ENCODE results near the gene GABBR2. TPM values are rescaled to one million over a fixed set of nuclear protein-coding genes. Genes with fewer than 3 reads are reported as not detected.

Gene GABBR2
- total and polyA plus RNA-seq, 2 of the 8 experiments (the other 6 are each of a cell fraction or from before 2014, with no cell fraction given), result 0.50 to 1.2 TPM

DNA sequence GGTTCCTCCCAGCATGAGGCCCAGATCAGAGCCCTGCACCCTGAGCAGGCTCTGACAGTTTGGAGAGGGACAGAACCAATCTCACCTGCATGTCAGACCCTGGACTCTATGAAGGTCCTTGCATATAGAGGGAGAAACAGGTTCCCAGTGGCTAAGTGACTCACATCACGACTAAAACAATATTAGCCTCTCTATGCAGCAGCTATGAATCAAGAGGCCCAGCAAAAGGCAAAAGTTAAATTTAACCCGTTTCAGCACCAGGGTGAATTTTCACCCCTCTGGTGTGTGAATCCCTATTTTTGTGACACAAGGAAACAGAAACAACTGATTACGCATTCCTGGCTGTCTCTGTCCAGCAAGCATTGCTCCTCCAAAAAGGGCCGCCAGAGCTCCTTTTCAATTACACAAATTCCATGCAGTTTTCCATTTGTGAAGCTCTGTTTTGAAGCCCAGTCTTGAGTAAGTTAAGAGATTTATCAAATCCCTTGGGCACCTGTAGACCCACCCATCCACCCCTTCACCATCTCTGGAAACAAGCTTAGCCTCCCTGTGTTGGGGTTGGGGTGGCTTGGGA, 136.6 kb downstream of the GABBR2 start:
- TF ChIP-seq EGR1 (IDR thresholded peaks at IDR 0.05; ENCODE audit: borderline replicate concordance, low read depth, low read length), result no peak
- no peak for TF ChIP-seq SUZ12 (IDR thresholded peaks at IDR 0.05; ENCODE audit: low read length)
- no peak for TF ChIP-seq CHD1 (IDR thresholded peaks at IDR 0.05; ENCODE audit: low read depth, low read length)
- TF ChIP-seq POU5F1 (IDR thresholded peaks at IDR 0.05; ENCODE audit: low read depth, low read length), result no peak
- H3K23me2 ChIP-seq (ENCODE audit: low read depth, low read length), result peaks cover 5% of the 10 kb centered on the region; the same call in 1 of the 2 replicates

More for the DNA sequence above, 136.6 kb downstream of the GABBR2 start:
- Histone ChIP-seq H3K27me3 (replicated peaks in 1 of 4; ENCODE audit: control insufficient read depth in 3 of 4, extremely low read depth in 1 of 4, insufficient read depth in 3 of 4, low read length in 3 of 4) (no peaks in the 10 kb centered on the region), H3K79me1 (ENCODE audit: low read depth, low read length) (no peaks in the 10 kb centered on the region), H3K9ac (replicated peaks in 1 of 4; ENCODE audit: extremely low read depth in 1 of 4, low read depth in 3 of 4, low read length in 3 of 4) (no peak overlapping the region), H3K18ac (ENCODE audit: extremely low read depth, low read length) (no peak overlapping the region), H4K8ac (ENCODE audit: extremely low read depth, insufficient read depth, low read length) (peak overlapping the region; percentile 66; the same call in 1 of the 2 replicates), H4K5ac (ENCODE audit: insufficient read length, low read depth, low read length) (no peak overlapping the region), H3K23ac (ENCODE audit: insufficient read length) (no peak overlapping the region), H2BK120ac (replicated peaks; ENCODE audit: low read depth, low read length) (no peak overlapping the region), H3K56ac (replicated peaks; ENCODE audit: insufficient read length, low read depth, low read length) (no peak overlapping the region), H3K4ac (replicated peaks; ENCODE audit: insufficient read length, low read depth, low read length) (no peak overlapping the region), H2BK20ac (ENCODE audit: low read length) (no peak overlapping the region), H3K4me2 (ENCODE audit: insufficient read depth in 1 of 2, low read depth in 2 of 2, low read length in 2 of 2) (no peak overlapping the region), H2BK15ac (ENCODE audit: low read length) (no peak overlapping the region), H3K36me3 (ENCODE audit: control insufficient read depth in 2 of 4, insufficient read depth in 4 of 4, low read length in 3 of 4) (no peaks in the 10 kb centered on the region), H2BK12ac (ENCODE audit: low read depth, low read length) (no peak overlapping the region), H2BK5ac (ENCODE audit: low read depth, low read length) (no peak overlapping the region), H3K79me2 (ENCODE audit: control insufficient read depth in 1 of 2, insufficient read depth in 2 of 2, low read length in 2 of 2) (no peaks in the 10 kb centered on the region), H3K14ac (ENCODE audit: insufficient read length) (no peak overlapping the region), H4K20me1 (replicated peaks in 1 of 2; ENCODE audit: control insufficient read depth in 1 of 2, insufficient read depth in 2 of 2, low read length in 2 of 2) (peaks cover 0 to 2% of the 10 kb centered on the region in 2 experiments), H4K91ac (replicated peaks; ENCODE audit: insufficient read length, low read length) (no peak overlapping the region), H2AK5ac (ENCODE audit: low read depth, low read length) (no peak overlapping the region), H3K4me1 (replicated peaks in 1 of 4; ENCODE audit: control insufficient read depth in 3 of 4, insufficient read depth in 4 of 4, low read length in 3 of 4) (no peaks in the 10 kb centered on the region), H3K4me3 (ENCODE audit: extremely low read depth in 1 of 4, insufficient read depth in 2 of 4, low read depth in 3 of 4, low read length in 4 of 4) (no peak overlapping the region), H3K9me3 (ENCODE audit: insufficient read depth in 2 of 2, low read depth in 1 of 2, low read length in 1 of 2) (no peaks in the 10 kb centered on the region), H2AFZ (ENCODE audit: low read length) (no peak overlapping the region), H3K27ac (ENCODE audit: low read depth, low read length) (no peak overlapping the region)
- POLR2A ChIA-PET (ENCODE audit: partially characterized antibody), result no interaction called here
- no peak for FAIRE-seq
- no peak for DNase-seq (ENCODE audit: low read depth in 1 of 2, low spot score in 2 of 2)
- CTCF ChIA-PET (ENCODE audit: partially characterized antibody), result interaction anchor here (0.9 to 1.6 kb wide), 3 partner anchors 106 to 163 kb away, joined by 3 to 4 read pairs (median 3); no protein-coding TSS in a partner anchor
- 83% methylated on average over 4 of the region's 4 CpGs; no CpG with 5 or more reads in 1 of the 2 experiments for WGBS, 2 experiments (ENCODE audit: extremely low coverage in 1 of 2, insufficient coverage in 1 of 2, insufficient read length in 1 of 2, insufficient replicate concordance in 2 of 2, low coverage in 1 of 2, low lambda C conversion rate in 2 of 2, missing lambda C conversion rate in 1 of 2)

Measured in H1 (cell line).